GM20000 (cell line): ENCODE measurements around the gene TMEM45A.

Experiments
- DNase-seq: peaks from one replicate; pipeline ENCODE4 v3.0.0; 2012; ENCODE audit warnings: low spot score
- CTCF ChIP-seq: IDR thresholded peaks from 2 replicates; pipeline ENCODE4 v1.5.1; 2012; ENCODE audit warnings: mild to moderate bottlenecking, control low read depth; ENCODE audit errors: extremely low read depth, missing control alignments

The TMEM45A gene

DNA sequence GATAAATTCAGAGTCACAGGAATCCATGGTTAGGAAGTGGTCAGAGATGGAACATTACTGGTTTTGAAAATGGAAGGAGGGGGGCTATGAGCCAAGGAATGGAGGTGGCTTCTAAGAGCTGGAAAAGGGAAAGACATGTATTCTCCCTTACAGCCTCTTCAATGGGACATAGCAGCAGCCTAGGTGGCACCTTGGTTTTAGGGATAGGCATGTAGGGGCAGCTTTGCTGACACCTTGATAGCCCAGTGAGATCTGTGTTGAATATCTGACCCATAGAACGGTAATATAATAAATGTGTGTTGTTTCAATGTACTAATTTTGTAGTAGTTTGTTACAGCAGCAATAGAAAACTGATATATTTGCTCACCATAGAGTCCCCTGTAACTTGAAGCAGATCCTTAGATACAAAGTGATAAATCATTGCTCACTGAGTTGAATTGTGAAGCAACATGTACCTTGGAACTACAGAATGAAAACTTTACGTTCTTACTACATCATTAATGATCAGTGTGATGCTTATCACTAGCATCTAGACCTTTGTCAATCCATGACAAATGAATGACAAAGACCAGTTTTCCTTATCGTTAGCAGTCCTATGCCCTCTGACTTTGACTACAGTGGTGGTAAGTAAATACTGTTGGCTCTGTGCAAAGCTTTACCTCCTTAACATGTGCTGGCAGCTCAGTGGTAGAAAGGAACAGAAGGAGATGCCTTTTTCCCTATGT, 53.8 kb downstream of the TMEM45A start:
- TF ChIP-seq CTCF = no peak
- DNase-seq = no peak

GRCh38 chr3:100548053-100548452, 55.6 kb downstream of the TMEM45A start:
- no peak for DNase-seq
- TF ChIP-seq CTCF = no peak

DNA sequence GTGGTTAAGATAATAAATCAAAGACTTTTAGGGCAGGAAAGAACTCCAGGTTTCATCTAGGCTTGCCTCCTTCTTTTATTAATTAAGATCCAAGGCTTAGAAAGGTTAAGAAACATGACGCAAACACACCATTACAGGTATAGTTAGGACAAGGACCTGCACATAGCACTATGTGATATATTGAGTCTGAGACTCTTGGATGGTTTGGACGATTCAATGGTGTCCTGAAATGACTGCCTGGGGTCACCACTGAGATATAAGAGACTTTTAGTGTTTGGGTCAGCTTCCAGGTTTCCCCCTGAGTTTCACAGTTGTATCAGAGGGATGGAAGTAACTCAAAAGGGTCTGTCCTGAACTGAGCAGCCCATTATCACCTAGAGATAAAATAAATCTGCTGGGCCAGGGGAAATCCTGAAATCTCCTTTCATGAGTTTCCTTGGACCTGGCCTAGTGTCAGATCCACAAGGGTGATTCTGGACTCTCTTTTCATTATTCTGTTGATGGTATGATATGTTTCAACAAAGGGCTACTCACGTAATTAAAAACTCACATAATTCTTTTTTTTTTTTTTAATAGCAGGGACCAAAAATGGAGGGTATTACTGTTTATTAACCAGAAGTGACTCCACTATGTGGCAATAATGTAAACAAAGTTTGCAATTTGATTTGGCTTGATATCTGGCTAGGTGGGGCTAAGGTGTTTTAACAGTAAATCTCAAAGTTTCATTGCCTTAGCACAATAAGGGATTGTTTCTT, 61.4 kb downstream of the TMEM45A start:
- TF ChIP-seq CTCF = no peak
- no peak for DNase-seq

GRCh38 chr3:100554373-100554676, 61.9 kb downstream of the TMEM45A start:
- TF ChIP-seq CTCF = no peak
- DNase-seq = no peak

DNA sequence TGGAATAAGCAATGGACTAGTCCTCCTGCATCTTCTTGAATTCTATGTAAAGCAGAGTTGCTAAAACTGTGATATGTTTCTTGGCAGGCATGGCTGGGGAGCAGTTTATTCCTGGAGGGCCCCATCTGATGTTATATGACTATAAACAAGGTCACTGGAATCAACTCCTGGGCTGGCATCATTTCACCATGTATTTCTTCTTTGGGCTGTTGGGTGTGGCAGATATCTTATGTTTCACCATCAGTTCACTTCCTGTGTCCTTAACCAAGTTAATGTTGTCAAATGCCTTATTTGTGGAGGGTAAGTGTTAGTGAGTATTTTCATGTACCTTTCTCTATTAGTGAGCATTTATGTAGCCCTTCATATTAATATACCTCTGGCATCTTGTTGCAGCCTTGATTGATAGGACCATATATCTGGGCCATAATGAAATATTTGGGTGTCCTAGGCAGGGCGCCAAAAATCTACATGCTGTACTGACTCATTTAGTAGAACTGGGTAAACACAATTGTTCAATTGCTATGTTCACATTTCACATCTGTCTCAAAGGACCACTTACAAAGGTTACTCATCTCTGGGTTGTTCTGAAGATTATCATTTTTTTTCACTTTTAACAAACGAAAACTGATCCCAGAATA, 64.4 kb downstream of the TMEM45A start:
- no peak for DNase-seq
- TF ChIP-seq CTCF = no peak

- no peak for DNase-seq
- TF ChIP-seq CTCF = no peak
Observed at GRCh38 chr3:100558233-100558632, 65.8 kb downstream of the TMEM45A start.

- TF ChIP-seq CTCF = no peak
- DNase-seq = no peak
Observed at GRCh38 chr3:100560426-100560825, 68.0 kb downstream of the TMEM45A start.
